ENCODE measurements around the gene ASS1.

Gene ASS1

DNA sequence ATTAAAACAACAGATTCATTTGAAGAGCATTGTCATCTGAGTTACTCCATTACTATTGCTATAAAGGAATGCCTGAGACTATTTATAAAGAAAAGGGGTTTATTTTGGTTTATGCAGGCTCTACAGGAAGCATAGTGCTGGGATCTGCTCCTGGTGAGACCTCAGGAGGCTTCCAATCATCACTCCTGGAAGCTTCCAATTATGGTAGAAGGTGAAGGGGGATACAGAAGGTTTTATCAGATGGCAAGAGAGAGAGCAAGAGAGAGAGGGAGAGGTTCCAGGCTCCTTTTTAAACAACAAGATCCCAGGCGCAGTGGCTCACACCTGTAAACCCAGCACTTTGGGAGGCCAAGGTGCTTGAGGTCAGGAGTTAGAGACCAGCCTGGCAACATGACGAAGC, 63.5 kb downstream of the ASS1 start:
- no peaks in the 10 kb centered on the region for H3K4me1 ChIP-seq (ENCODE audit: control insufficient read depth in 2 of 2, insufficient read depth in 2 of 2, low read length in 2 of 2)
- no peak overlapping the region for H3K4me3 ChIP-seq (ENCODE audit: low read length in 2 of 2)

GRCh38 chr9:130512199-130512598, 67.4 kb downstream of the ASS1 start:
- H3K36me3 ChIP-seq (ENCODE audit: control insufficient read depth in 2 of 2, insufficient read depth in 2 of 2, low read length in 2 of 2), result no peaks in the 10 kb centered on the region
- no peaks in the 10 kb centered on the region for H3K9me3 ChIP-seq (ENCODE audit: control insufficient read depth in 2 of 2, low read length in 2 of 2)
- H3K9ac ChIP-seq (ENCODE audit: low read depth in 1 of 2, low read length in 2 of 2), result no peak overlapping the region
- no peak overlapping the region for H3K4me3 ChIP-seq (ENCODE audit: low read length in 2 of 2)
- H3K27ac ChIP-seq (ENCODE audit: low read depth in 2 of 2, low read length in 2 of 2), result no peak overlapping the region
- no peaks in the 10 kb centered on the region for H3K27me3 ChIP-seq (ENCODE audit: control insufficient read depth in 2 of 2, insufficient read depth in 2 of 2, low read length in 2 of 2)
- H3K4me1 ChIP-seq (ENCODE audit: control insufficient read depth in 2 of 2, insufficient read depth in 2 of 2, low read length in 2 of 2), result no peaks in the 10 kb centered on the region

More for the DNA sequence above, 63.5 kb downstream of the ASS1 start:
- Histone ChIP-seq H3K9me3 (ENCODE audit: control insufficient read depth in 2 of 2, low read length in 2 of 2) (no peaks in the 10 kb centered on the region), H3K36me3 (ENCODE audit: control insufficient read depth in 2 of 2, insufficient read depth in 2 of 2, low read length in 2 of 2) (no peaks in the 10 kb centered on the region), H3K27ac (ENCODE audit: low read depth in 2 of 2, low read length in 2 of 2) (no peak overlapping the region), H3K9ac (ENCODE audit: low read depth in 1 of 2, low read length in 2 of 2) (no peak overlapping the region), H3K27me3 (ENCODE audit: control insufficient read depth in 2 of 2, insufficient read depth in 2 of 2, low read length in 2 of 2) (no peaks in the 10 kb centered on the region)

- Histone ChIP-seq H3K9ac (ENCODE audit: low read depth in 1 of 2, low read length in 2 of 2) (no peak overlapping the region), H3K27ac (ENCODE audit: low read depth in 2 of 2, low read length in 2 of 2) (no peak overlapping the region), H3K27me3 (ENCODE audit: control insufficient read depth in 2 of 2, insufficient read depth in 2 of 2, low read length in 2 of 2) (no peaks in the 10 kb centered on the region)
These were observed 68.3 kb downstream of the ASS1 start for GRCh38 chr9:130513078-130513477.

DNA sequence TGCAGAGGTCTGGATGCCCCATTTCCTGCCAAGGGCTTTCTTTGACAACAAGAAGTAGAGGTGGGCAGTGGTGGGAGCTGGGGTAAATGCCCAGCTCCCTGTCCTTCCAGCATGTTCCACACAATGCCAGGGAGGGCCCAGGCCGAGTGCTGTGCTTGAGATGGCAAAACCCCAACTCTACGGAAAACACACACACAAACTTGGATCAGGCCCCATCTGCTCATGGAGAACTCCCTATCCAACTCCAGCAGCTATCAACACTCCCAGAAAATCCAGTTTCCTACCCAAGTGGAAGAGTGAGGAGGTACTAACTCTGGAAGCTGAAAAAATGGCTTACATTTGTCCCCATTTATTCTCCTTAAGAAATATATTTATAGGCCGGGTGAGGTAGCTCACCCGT, 73.5 kb downstream of the ASS1 start:
- Histone ChIP-seq H3K36me3 (ENCODE audit: control insufficient read depth in 2 of 2, insufficient read depth in 2 of 2, low read length in 2 of 2) (no peaks in the 10 kb centered on the region), H3K27ac (ENCODE audit: low read depth in 2 of 2, low read length in 2 of 2) (no peak overlapping the region), H3K27me3 (ENCODE audit: control insufficient read depth in 2 of 2, insufficient read depth in 2 of 2, low read length in 2 of 2) (no peaks in the 10 kb centered on the region), H3K9me3 (ENCODE audit: control insufficient read depth in 2 of 2, low read length in 2 of 2) (no peaks in the 10 kb centered on the region), H3K4me1 (ENCODE audit: control insufficient read depth in 2 of 2, insufficient read depth in 2 of 2, low read length in 2 of 2) (no peaks in the 10 kb centered on the region), H3K9ac (ENCODE audit: low read depth in 1 of 2, low read length in 2 of 2) (no peak overlapping the region), H3K4me3 (ENCODE audit: low read length in 2 of 2) (no peak overlapping the region)

More at GRCh38 chr9:130513078-130513477, 68.3 kb downstream of the ASS1 start:
- no peak overlapping the region for H3K4me3 ChIP-seq (ENCODE audit: low read length in 2 of 2)
- no peaks in the 10 kb centered on the region for H3K4me1 ChIP-seq (ENCODE audit: control insufficient read depth in 2 of 2, insufficient read depth in 2 of 2, low read length in 2 of 2)
- H3K9me3 ChIP-seq (ENCODE audit: control insufficient read depth in 2 of 2, low read length in 2 of 2), result no peaks in the 10 kb centered on the region
- no peaks in the 10 kb centered on the region for H3K36me3 ChIP-seq (ENCODE audit: control insufficient read depth in 2 of 2, insufficient read depth in 2 of 2, low read length in 2 of 2)

- no peaks in the 10 kb centered on the region for H3K4me1 ChIP-seq (ENCODE audit: control insufficient read depth in 2 of 2, insufficient read depth in 2 of 2, low read length in 2 of 2)
- no peaks in the 10 kb centered on the region for H3K9me3 ChIP-seq (ENCODE audit: control insufficient read depth in 2 of 2, low read length in 2 of 2)
- H3K36me3 ChIP-seq (ENCODE audit: control insufficient read depth in 2 of 2, insufficient read depth in 2 of 2, low read length in 2 of 2), result no peaks in the 10 kb centered on the region
- no peak overlapping the region for H3K9ac ChIP-seq (ENCODE audit: low read depth in 1 of 2, low read length in 2 of 2)
- no peaks in the 10 kb centered on the region for H3K27me3 ChIP-seq (ENCODE audit: control insufficient read depth in 2 of 2, insufficient read depth in 2 of 2, low read length in 2 of 2)
- H3K4me3 ChIP-seq (ENCODE audit: low read length in 2 of 2), result no peak overlapping the region
- H3K27ac ChIP-seq (ENCODE audit: low read depth in 2 of 2, low read length in 2 of 2), result no peak overlapping the region
These were observed 74.4 kb downstream of the ASS1 start for GRCh38 chr9:130518943-130519799.

DNA sequence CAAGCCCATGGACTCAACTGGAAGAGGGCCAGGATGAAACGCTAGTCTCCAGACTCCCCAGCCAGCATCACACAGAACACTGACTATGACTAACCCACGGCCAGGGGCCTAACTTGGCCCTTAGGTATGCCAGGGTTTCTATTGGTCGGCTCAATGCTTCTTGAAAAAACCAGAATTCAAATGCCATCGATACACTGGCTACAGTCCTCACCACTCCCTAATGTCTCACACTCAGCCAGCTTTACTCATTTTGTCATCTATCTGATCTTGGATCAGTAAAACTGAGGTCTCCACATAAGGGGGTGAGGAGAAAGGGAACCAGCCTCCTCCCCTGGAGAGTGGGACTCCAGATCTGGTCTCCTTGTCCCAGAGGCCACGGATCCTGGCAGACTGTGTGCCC, 75.2 kb downstream of the ASS1 start:
- no peaks in the 10 kb centered on the region for H3K4me1 ChIP-seq (ENCODE audit: control insufficient read depth in 2 of 2, insufficient read depth in 2 of 2, low read length in 2 of 2)
- H3K9ac ChIP-seq (ENCODE audit: low read depth in 1 of 2, low read length in 2 of 2), result no peak overlapping the region
- H3K4me3 ChIP-seq (ENCODE audit: low read length in 2 of 2), result no peak overlapping the region
- H3K27ac ChIP-seq (ENCODE audit: low read depth in 2 of 2, low read length in 2 of 2), result no peak overlapping the region
- no peaks in the 10 kb centered on the region for H3K36me3 ChIP-seq (ENCODE audit: control insufficient read depth in 2 of 2, insufficient read depth in 2 of 2, low read length in 2 of 2)
- no peaks in the 10 kb centered on the region for H3K27me3 ChIP-seq (ENCODE audit: control insufficient read depth in 2 of 2, insufficient read depth in 2 of 2, low read length in 2 of 2)
- no peaks in the 10 kb centered on the region for H3K9me3 ChIP-seq (ENCODE audit: control insufficient read depth in 2 of 2, low read length in 2 of 2)

DNA sequence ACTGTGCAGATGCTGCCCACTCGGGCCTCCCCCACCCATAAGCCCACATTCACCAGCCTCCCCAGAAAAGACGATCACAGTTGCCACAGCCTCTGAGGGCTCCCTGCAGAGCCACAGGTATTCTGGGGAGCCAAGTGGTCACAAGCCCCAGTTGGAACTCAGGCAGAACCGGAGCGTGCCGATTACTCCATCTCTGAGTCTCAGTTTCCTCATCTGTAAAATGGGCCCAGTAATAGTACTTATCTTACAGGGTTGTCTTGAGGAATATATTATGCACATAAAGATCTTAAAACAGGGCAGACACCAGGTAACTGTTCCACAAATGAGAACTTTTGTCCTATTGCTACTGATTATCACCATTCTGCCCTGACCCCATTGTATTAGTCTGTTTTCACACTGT, 77.0 kb downstream of the ASS1 start:
- Histone ChIP-seq H3K9me3 (ENCODE audit: control insufficient read depth in 2 of 2, low read length in 2 of 2) (no peaks in the 10 kb centered on the region), H3K27ac (ENCODE audit: low read depth in 2 of 2, low read length in 2 of 2) (no peak overlapping the region), H3K4me3 (ENCODE audit: low read length in 2 of 2) (no peak overlapping the region), H3K9ac (ENCODE audit: low read depth in 1 of 2, low read length in 2 of 2) (no peak overlapping the region), H3K4me1 (ENCODE audit: control insufficient read depth in 2 of 2, insufficient read depth in 2 of 2, low read length in 2 of 2) (no peaks in the 10 kb centered on the region), H3K36me3 (ENCODE audit: control insufficient read depth in 2 of 2, insufficient read depth in 2 of 2, low read length in 2 of 2) (no peaks in the 10 kb centered on the region), H3K27me3 (ENCODE audit: control insufficient read depth in 2 of 2, insufficient read depth in 2 of 2, low read length in 2 of 2) (peaks cover 0 to 1% of the 10 kb centered on the region in 2 donors)

- Histone ChIP-seq H3K4me3 (ENCODE audit: low read length in 2 of 2) (no peak overlapping the region), H3K9ac (ENCODE audit: low read depth in 1 of 2, low read length in 2 of 2) (no peak overlapping the region), H3K9me3 (ENCODE audit: control insufficient read depth in 2 of 2, low read length in 2 of 2) (no peaks in the 10 kb centered on the region), H3K36me3 (ENCODE audit: control insufficient read depth in 2 of 2, insufficient read depth in 2 of 2, low read length in 2 of 2) (no peaks in the 10 kb centered on the region), H3K4me1 (ENCODE audit: control insufficient read depth in 2 of 2, insufficient read depth in 2 of 2, low read length in 2 of 2) (no peaks in the 10 kb centered on the region), H3K27ac (ENCODE audit: low read depth in 2 of 2, low read length in 2 of 2) (no peak overlapping the region), H3K27me3 (ENCODE audit: control insufficient read depth in 2 of 2, insufficient read depth in 2 of 2, low read length in 2 of 2) (peaks cover 3 to 4% of the 10 kb centered on the region in 2 donors)
These were observed 77.6 kb downstream of the ASS1 start for GRCh38 chr9:130522233-130522808.

GRCh38 chr9:130523921-130524320, 79.2 kb downstream of the ASS1 start:
- Histone ChIP-seq H3K4me1 (ENCODE audit: control insufficient read depth in 2 of 2, insufficient read depth in 2 of 2, low read length in 2 of 2) (no peaks in the 10 kb centered on the region), H3K4me3 (ENCODE audit: low read length in 2 of 2) (no peak overlapping the region), H3K9ac (ENCODE audit: low read depth in 1 of 2, low read length in 2 of 2) (no peak overlapping the region), H3K27me3 (ENCODE audit: control insufficient read depth in 2 of 2, insufficient read depth in 2 of 2, low read length in 2 of 2) (peaks cover 3 to 4% of the 10 kb centered on the region in 2 donors), H3K27ac (ENCODE audit: low read depth in 2 of 2, low read length in 2 of 2) (no peak overlapping the region), H3K9me3 (ENCODE audit: control insufficient read depth in 2 of 2, low read length in 2 of 2) (no peaks in the 10 kb centered on the region), H3K36me3 (ENCODE audit: control insufficient read depth in 2 of 2, insufficient read depth in 2 of 2, low read length in 2 of 2) (no peaks in the 10 kb centered on the region)

GRCh38 chr9:130526193-130526853, 81.6 kb downstream of the ASS1 start:
- Histone ChIP-seq H3K9me3 (ENCODE audit: control insufficient read depth in 2 of 2, low read length in 2 of 2) (no peaks in the 10 kb centered on the region), H3K4me3 (ENCODE audit: low read length in 2 of 2) (no peak overlapping the region), H3K9ac (ENCODE audit: low read depth in 1 of 2, low read length in 2 of 2) (no peak overlapping the region), H3K4me1 (ENCODE audit: control insufficient read depth in 2 of 2, insufficient read depth in 2 of 2, low read length in 2 of 2) (no peaks in the 10 kb centered on the region), H3K27me3 (ENCODE audit: control insufficient read depth in 2 of 2, insufficient read depth in 2 of 2, low read length in 2 of 2) (peaks cover 3 to 4% of the 10 kb centered on the region in 2 donors), H3K36me3 (ENCODE audit: control insufficient read depth in 2 of 2, insufficient read depth in 2 of 2, low read length in 2 of 2) (no peaks in the 10 kb centered on the region), H3K27ac (ENCODE audit: low read depth in 2 of 2, low read length in 2 of 2) (no peak overlapping the region)
